HL-60/S4 (cell line): ENCODE results near the gene TMPRSS6.

Source experiments
- in situ Hi-C: fragments of 300-500 bp; cut with MboI; formaldehyde crosslinking; loops from 2 replicates; pipeline ENCODE4 v1.14.3; 2022; ENCODE audit warnings: low sequenced_read_pairs

TMPRSS6 gene

DNA sequence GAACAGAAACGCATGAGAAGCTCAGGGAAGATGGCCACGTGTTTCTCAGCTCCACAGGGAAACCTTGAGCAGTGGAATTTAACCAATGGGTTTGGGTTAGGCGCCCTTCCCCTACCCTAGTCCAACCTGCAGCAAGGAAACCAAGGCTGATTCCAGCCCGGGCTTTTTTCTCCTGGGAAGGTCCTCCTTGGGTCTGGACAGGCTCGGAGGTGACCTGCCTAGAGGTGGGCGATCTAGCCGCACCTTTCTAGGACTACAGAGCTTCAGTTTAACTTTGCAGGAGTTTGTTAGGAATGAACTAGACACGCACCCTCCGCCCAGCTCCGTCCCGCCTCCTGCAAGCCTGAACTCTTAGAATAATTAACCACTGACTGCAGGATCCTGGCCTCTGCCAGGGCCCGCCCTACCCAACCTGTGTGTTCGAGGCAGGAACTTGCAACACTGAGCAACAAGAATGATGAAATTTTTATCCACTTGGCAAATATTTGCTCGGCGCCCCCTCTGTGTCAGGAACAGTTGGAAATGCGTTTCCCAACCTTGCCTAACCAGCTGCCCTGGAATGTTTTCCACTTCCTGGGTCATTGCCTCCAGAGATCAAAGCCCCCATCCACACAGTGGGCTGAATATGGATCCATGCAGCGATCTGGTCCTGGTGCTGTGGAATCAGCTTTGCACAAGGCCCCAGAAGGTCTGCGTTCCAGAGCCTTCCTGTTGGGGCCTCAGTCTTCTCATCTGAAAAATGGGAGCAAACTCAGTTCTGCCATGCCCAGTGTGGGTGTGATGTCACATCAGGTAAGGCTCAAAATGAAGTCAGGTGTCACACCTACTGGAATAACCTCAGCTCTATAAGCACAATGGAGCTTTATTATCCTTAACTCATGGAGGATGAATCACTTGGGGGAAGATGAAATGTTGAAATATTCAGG lies 76.7 kb downstream of the TMPRSS6 start:
- in situ Hi-C loops: no loop called here

DNA sequence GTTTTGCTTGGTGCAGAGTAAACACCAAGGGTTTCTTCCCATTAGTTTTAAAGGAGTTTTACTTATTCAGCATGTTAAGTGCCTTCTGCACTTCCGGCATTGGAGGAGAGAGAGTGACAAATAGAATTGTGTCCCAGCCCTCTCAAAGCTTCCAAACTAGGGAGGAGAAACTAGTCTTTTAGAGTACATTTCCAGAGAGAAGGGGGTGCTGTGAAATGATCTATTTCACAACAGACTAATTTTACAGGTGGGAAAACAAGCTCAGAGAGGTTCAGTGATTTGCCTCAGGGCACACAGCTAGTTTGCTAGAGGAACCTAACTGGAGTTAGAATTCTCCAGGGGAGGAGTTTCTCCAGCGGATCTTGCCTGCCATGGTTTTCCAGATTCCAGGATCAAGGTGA lies 77.4 kb downstream of the TMPRSS6 start:
- in situ Hi-C loops: no loop called here

DNA sequence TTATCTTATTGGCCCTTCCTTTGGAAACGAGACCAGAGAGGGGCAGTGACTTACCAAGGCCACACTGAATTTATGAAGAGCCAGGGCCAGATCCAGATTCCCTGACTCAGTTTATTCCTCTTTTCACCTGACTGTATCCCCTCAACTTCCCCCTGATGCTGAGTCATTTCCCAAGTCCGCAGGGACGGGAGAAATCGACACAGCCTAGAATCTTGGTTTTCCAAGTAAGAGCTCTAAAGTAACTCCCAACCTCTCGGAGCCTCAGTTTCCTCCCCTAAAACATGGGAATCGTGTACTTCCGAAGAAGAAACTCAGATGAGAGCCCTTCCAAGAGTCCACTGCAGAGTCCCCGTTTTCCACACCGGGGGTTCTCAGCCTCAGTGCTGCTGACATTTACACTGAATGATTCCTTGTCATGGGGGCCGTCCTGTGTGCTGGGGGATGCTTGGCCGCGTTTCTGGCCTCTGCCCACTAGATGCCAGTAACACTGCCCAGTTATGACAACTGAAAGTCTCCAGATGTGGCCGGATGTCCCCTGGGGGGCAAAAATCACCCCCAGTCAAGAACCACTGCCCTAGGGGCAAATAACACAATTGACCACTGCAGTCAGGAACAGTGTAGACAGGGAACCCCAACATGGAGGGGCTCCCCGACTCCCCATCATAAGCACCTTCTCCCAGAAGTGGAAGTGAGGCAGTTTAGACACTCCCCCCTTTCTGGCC lies 78.8 kb downstream of the TMPRSS6 start:
- in situ Hi-C loops: no loop called here

GRCh38 chr22:37028692-37029674 lies 80.5 kb downstream of the TMPRSS6 start:
- in situ Hi-C loops: no loop called here

DNA sequence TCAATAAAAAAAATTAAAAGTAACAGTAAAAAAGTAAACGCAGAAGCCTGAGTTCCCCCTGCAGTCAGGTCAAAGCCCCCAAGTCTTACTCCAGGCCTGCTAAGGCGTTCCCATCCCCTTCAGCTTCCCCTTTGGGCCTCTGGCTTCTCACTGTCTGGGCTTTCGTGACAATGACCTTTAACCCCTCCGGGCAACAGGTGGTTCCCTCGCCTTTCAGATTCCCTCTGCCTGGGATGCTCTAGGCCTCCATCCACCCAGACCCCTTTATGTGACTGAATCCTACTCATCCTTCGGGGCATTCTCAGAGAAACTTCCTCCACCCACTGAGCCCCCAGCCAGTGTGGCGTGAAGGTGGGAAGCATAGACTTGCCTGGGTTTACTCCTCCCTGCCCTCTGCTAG lies 82.0 kb downstream of the TMPRSS6 start:
- in situ Hi-C loops: no loop called here

DNA sequence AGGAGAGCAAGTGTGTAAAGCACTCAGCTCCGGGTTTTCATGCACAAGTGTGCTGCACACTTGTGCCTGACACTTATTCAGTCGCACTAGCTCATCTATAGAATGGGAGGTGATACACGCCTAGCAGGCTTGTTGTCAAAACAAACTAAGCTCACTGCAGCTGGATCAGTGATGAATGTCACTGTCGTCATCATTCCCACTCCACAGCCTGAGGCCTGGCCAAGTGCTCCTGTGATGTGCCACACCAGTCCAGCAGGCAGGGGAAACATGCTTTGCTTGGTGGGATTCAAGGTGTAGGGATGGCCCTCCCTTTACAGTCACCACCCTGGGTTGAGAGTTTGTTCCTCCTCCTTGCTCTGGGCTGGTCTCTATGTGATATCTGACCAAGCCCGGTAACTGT lies 83.2 kb downstream of the TMPRSS6 start:
- in situ Hi-C loops: no loop called here

- in situ Hi-C loops: no loop called here
Observed at GRCh38 chr22:37025500-37026070, 83.9 kb downstream of the TMPRSS6 start.

GRCh38 chr22:37024339-37025157 lies 85.0 kb downstream of the TMPRSS6 start:
- in situ Hi-C loops: loop anchor here (25.0 kb wide), 1 partner anchor 487 kb away; the partner anchor contains the start of gene EIF3D

- in situ Hi-C loops: loop anchor here (25.0 kb wide), 1 partner anchor 487 kb away; the partner anchor contains the start of gene EIF3D
Observed at GRCh38 chr22:37023743-37024338, 85.7 kb downstream of the TMPRSS6 start.

- in situ Hi-C loops: loop anchor here (25.0 kb wide), 1 partner anchor 485 kb away; the partner anchor contains the start of gene EIF3D
Observed at GRCh38 chr22:37022483-37023337, 86.8 kb downstream of the TMPRSS6 start.

- in situ Hi-C loops: loop anchor here (25.0 kb wide), 1 partner anchor 485 kb away; the partner anchor contains the start of gene EIF3D
Observed at GRCh38 chr22:37021710-37022482, 87.6 kb downstream of the TMPRSS6 start.

DNA sequence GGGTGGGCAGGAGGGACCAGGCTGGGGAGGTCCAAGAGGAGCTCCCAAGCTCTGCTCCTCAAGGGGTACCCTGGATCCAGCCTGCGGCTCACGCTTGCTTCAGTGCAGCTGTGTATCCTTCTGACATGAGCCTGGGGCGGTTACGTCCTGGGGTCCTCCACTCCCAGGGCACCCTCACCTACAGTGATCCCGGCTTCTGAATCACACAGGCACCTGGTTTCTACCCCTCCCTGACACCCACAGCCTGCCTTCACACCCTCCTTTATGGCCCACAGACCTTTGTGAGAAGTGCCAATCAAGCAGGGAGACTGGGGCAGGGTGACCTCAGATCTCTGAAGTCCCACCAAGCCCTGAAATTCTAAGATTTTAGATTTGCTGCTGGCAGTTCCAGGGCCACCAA lies 88.5 kb downstream of the TMPRSS6 start:
- in situ Hi-C loops: loop anchor here (25.0 kb wide), 1 partner anchor 484 kb away; the partner anchor contains the start of gene EIF3D

DNA sequence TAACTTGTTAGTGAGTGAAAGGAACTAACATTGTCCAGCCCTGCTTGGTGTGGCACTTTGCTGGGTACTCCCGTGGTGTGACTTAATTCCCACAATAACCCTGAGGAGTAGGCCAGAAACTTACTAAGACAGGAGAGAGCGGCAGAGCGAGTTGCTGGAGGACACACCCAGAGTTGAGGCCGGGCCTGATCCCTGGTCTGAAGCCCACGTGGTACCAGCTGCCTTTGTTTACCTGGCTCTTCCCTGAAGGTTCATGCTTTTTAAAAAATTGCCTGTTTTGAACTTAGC lies 89.4 kb downstream of the TMPRSS6 start:
- in situ Hi-C loops: loop anchor here (25.0 kb wide), 1 partner anchor 483 kb away; the partner anchor contains the start of gene EIF3D

GRCh38 chr22:37019309-37020191 lies 90.0 kb downstream of the TMPRSS6 start, which contains the start of the genes MPST and TST:
Gene MPST, plus strand, starts transcription at chr22:37019742. Its CDS starts 95 bp downstream, at chr22:37019837.
Gene TST, minus strand, starts transcription at chr22:37019447. Its CDS starts 715 bp downstream, at chr22:37018732.
- in situ Hi-C loops: loop anchor here (25.0 kb wide), 1 partner anchor 482 kb away; the partner anchor contains the start of gene EIF3D

GRCh38 chr22:37018815-37019308 lies 90.7 kb downstream of the TMPRSS6 start:
- in situ Hi-C loops: loop anchor here (25.0 kb wide), 1 partner anchor 482 kb away; the partner anchor contains the start of gene EIF3D
